Measurements from ENCODE around the gene TEX12.
"Not testable (repeated sequence)": the region's sequence is repeated elsewhere in the genome, so short reads cannot be mapped to it uniquely, and the experiment has no call there.

Gene TEX12

GRCh38 chr11:112163875-112164685, 3.1 kb upstream of the TEX12 start, which contains the start of gene IL18:
IL18 (minus strand) TSS chr11:112164094; CDS start chr11:112155053, 9,041 bp downstream.
- DNase-seq (ENCODE audit: low spot score): peak; percentile 42

- DNase-seq (ENCODE audit: low spot score): peak; percentile 26
Observed at GRCh38 chr11:112165049-112165448, 2.1 kb upstream of the TEX12 start.

GRCh38 chr11:112166562-112166961, 610 bp upstream of the TEX12 start:
- peak; percentile 50 for DNase-seq (ENCODE audit: low spot score)

GRCh38 chr11:112172362-112172994, 5.3 kb downstream of the TEX12 start:
- DNase-seq (ENCODE audit: low spot score): no peak

- no peak for DNase-seq (ENCODE audit: low spot score)
Observed at GRCh38 chr11:112173152-112173551, 6.0 kb downstream of the TEX12 start.

- peak; percentile 60 for DNase-seq (ENCODE audit: low spot score)
Observed at GRCh38 chr11:112174789-112175598, 7.8 kb downstream of the TEX12 start, which contains the start of gene BCO2. BCO2 (plus strand) TSS chr11:112175512; CDS start chr11:112175602, 90 bp downstream.

GRCh38 chr11:112175599-112175952, 8.4 kb downstream of the TEX12 start:
- no peak for DNase-seq (ENCODE audit: low spot score)

GRCh38 chr11:112176077-112176476, 8.9 kb downstream of the TEX12 start:
- no peak for DNase-seq (ENCODE audit: low spot score)

- no peak for DNase-seq (ENCODE audit: low spot score)
Observed at GRCh38 chr11:112177589-112177988, 10.4 kb downstream of the TEX12 start.

- DNase-seq (ENCODE audit: low spot score): no peak
Observed at GRCh38 chr11:112178428-112178827, 11.3 kb downstream of the TEX12 start.

- DNase-seq (ENCODE audit: low spot score): no peak
Observed at GRCh38 chr11:112178936-112179335, 11.8 kb downstream of the TEX12 start.

- no peak for DNase-seq (ENCODE audit: low spot score)
Observed at GRCh38 chr11:112179601-112180000, 12.4 kb downstream of the TEX12 start.

GRCh38 chr11:112182867-112183266, 15.7 kb downstream of the TEX12 start:
- no peak for DNase-seq (ENCODE audit: low spot score)

- no peak for DNase-seq (ENCODE audit: low spot score)
Observed at GRCh38 chr11:112185883-112186282, 18.7 kb downstream of the TEX12 start.

GRCh38 chr11:112186304-112186703, 19.1 kb downstream of the TEX12 start:
- no peak for DNase-seq (ENCODE audit: low spot score)

GRCh38 chr11:112195113-112195512, 27.9 kb downstream of the TEX12 start:
- DNase-seq (ENCODE audit: low spot score): not testable (repeated sequence)

- no peak for DNase-seq (ENCODE audit: low spot score)
Observed at GRCh38 chr11:112195951-112196351, 28.8 kb downstream of the TEX12 start.

- DNase-seq (ENCODE audit: low spot score): no peak
Observed at GRCh38 chr11:112196519-112197087, 29.4 kb downstream of the TEX12 start.

- not testable (repeated sequence) for DNase-seq (ENCODE audit: low spot score)
Observed at GRCh38 chr11:112199101-112199500, 31.9 kb downstream of the TEX12 start.

- DNase-seq (ENCODE audit: low spot score): no peak
Observed at GRCh38 chr11:112200252-112200651, 33.1 kb downstream of the TEX12 start.

GRCh38 chr11:112206071-112206470, 38.9 kb downstream of the TEX12 start:
- no peak for DNase-seq (ENCODE audit: low spot score)

GRCh38 chr11:112210890-112211289, 43.7 kb downstream of the TEX12 start:
- DNase-seq (ENCODE audit: low spot score): no peak
